ENCODE results near the gene NFYA. TPM values are rescaled to one million over a fixed set of nuclear protein-coding genes. Genes with fewer than 3 reads are reported as not detected.

Gene NFYA
- total and polyA plus RNA-seq, 8 donors = 5.4 to 14.1 (median 7.8) TPM

DNA sequence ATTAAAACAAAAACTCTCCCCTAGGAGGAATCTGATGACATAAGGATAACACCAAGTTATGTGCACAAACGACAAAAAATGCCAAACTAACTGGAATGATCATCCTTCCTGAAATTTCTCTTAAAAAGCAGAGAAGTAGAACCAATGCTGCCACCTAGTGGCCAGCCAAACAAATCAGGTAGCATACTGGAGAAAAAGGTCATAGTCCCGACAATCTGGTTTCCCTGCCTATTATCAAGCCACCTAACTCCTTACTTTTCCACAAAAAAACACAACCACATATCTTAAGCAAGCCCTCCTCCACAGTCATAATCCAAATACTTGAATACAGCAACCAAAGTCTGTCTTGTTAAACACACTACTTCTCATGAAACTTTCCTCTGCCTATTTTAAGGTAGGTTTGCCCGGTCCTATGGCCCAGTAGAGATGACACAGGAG lies 5.9 kb upstream of the NFYA start:
- Histone ChIP-seq H3K27ac (peak overlapping the region in 2 of 4 donors; percentile 74 to 79), H3K4me3 (no peak overlapping the region), H3K27me3 (no peaks in the 10 kb centered on the region), H3K36me3 (peaks cover 0 to 4% (median 0%) of the 10 kb centered on the region in 3 donors), H3K9me3 (no peaks in the 10 kb centered on the region), H3K4me1 (peaks cover 38 to 57% (median 56%) of the 10 kb centered on the region in 3 donors)
- intact Hi-C loops (cut with DNase I) = loop anchor here in 1 of 3 donors (5.0 kb wide), 1 partner anchor 35 kb away; no protein-coding TSS in a partner anchor
- ATAC-seq (peak; percentile 30 to 53 (median 46)), FAIRE-seq (no peak), DNase-seq (peak; percentile 69 to 85 (median 78))
- WGBS, 2 donors = 26 to 28% methylated on average over 3 of the region's 3 CpGs
- TF ChIP-seq CTCF (IDR thresholded peaks at IDR 0.05) = peak; percentile 80 to 83 (median 83)

GRCh38 chr6:41071501-41071922 lies 1.3 kb upstream of the NFYA start:
- FAIRE-seq (no peak), DNase-seq (peak in 1 of 6 donors; percentile 81), ATAC-seq (no peak)
- H3K27me3 ChIP-seq = no peaks in the 10 kb centered on the region
- H3K4me3 ChIP-seq = peak overlapping the region; percentile 19 to 98 (median 70)
- H3K4me1 ChIP-seq = peaks cover 2 to 38% (median 26%) of the 10 kb centered on the region in 3 donors
- peaks cover 0 to 4% (median 0%) of the 10 kb centered on the region in 3 donors for H3K36me3 ChIP-seq
- peak overlapping the region; percentile 98 to 100 (median 99) for H3K27ac ChIP-seq
- H3K9me3 ChIP-seq = no peaks in the 10 kb centered on the region
- intact Hi-C loops (cut with DNase I) = no loop called here
- WGBS, 2 donors = 0% methylated on average over 16 of the region's 16 CpGs
- TF ChIP-seq CTCF (IDR thresholded peaks at IDR 0.05) = no peak

DNA sequence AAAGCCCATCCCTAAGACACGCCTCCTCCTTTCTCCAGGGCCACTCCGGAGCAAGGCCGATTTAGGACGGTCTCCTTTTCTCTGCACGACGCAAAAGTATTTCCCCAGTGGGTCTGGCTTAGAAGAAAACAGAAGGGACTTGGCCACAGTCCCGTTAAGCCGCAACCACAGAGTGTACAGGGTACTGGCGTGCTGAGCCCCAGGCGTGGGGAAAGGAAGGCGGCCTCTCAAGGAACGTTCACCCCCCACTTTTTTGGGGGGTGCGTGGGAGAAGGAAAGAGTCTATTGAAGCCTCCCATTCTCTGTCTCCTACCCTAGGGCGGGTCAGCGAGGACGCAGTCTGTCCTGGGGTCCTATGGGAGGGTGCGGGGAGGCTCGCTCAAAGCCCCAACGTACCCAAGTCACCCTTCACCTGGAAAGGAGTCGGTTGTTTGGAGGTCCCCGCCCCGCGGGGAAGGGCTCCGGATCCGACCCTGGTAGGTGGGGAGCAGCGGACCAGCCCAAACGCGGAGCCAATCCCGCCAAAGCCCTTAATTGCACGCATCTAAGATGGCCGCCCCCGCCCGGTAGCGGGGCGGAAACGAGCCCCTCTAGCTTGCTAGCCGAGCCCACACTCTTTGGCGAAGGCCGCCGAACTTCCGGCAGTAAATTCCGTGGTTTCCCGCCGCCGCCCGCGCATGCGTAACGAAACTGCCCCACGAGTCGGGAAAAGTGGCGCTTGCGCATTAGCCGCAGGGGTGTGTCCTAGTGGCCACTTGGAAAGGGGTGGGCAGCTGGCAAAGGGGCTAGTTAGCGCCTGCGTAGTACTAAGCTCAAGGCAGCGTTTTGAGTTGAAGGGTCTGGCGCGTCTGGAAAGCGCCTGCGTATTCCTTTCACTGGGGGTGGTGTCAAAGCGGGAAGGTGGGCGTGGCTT lies 595 bp upstream of the NFYA start, which contains the start of gene OARD1:
Gene OARD1, minus strand, starts transcription at position 434 of the 913 bp plus-strand sequence. CDS start 722 bp downstream, outside the sequence.
- peak; percentile 70 to 82 (median 72) for ATAC-seq
- H3K4me1 ChIP-seq = peaks cover 1 to 35% (median 28%) of the 10 kb centered on the region in 3 donors
- H3K27me3 ChIP-seq = no peaks in the 10 kb centered on the region
- TF ChIP-seq CTCF (IDR thresholded peaks at IDR 0.05) = no peak
- no peak for FAIRE-seq
- DNase-seq = peak; percentile 99 to 100 (median 100)
- peak within 1 kb of the TSS; percentile 89 to 98 (median 94) for H3K4me3 ChIP-seq
- intact Hi-C loops (cut with DNase I) = no loop called here
- H3K9me3 ChIP-seq = no peaks in the 10 kb centered on the region
- peaks cover 0 to 4% (median 0%) of the 10 kb centered on the region in 3 donors for H3K36me3 ChIP-seq
- WGBS, 2 donors = 0 to 1% methylated on average over 61 to 63 of the region's 63 CpGs
- H3K27ac ChIP-seq = peak within 1 kb of the TSS; percentile 98 to 100 (median 99)

DNA sequence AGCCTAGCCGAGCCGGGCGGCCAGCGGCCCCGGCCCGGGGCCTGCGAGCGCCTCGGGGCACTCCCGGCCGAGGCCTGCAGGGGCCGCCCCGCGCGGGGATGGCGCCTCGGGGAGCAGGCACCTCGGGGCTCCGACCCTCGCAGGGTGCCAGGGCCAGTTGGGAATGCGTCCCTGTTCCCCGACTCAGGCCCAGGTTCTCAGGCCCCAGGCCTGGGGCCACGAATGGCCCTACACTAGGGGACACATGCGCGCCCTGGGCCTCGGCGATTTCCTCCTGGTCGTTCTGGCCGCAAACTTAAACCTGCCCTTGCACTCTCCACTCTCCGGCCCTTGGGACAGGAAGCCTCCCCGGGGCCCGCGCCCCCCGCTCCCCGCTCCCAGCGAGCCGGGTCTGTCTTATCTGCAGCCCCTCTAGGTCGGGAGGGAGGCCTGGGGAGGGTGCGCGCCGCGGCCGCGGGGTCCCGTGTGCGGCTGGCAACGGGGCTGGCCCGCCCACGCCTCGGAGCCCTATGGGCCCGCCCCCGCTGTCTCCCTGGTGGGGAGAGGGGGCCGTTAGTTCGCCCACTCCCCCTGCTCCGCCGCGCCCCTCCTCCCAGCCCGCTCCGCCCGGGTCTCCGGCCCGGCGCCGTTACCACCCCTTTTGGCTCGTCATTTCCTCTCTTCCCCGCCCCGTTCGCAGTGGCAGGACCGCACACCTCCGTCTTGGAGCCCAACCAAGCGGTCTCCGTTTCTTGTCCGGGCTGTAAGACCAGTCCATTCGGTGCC lies 611 bp downstream of the NFYA start:
- ATAC-seq (peak; percentile 32 to 49 (median 36)), FAIRE-seq (no peak), DNase-seq (peak; percentile 88 to 93 (median 90))
- TF ChIP-seq CTCF (IDR thresholded peaks at IDR 0.05) = peak in 2 of 4 donors; percentile 20 to 21
- Histone ChIP-seq H3K36me3 (peaks cover 0 to 4% (median 0%) of the 10 kb centered on the region in 3 donors), H3K27me3 (no peaks in the 10 kb centered on the region), H3K4me1 (peaks cover 7 to 34% (median 33%) of the 10 kb centered on the region in 3 donors), H3K4me3 (peak overlapping the region; percentile 89 to 98 (median 94)), H3K27ac (peak overlapping the region; percentile 98 to 100 (median 99)), H3K9me3 (no peaks in the 10 kb centered on the region)
- 0 to 1% methylated on average over 48 to 74 of the region's 74 CpGs for WGBS, 2 donors
- intact Hi-C loops (cut with DNase I) = no loop called here
